Neural progenitor cell (in vitro differentiated cells): ENCODE results near the gene SH2D4B. TPM values are rescaled to one million over a fixed set of nuclear protein-coding genes. Genes with fewer than 3 reads are reported as not detected.

Source experiments
- DNase-seq: peaks from one replicate; pipeline ENCODE4 v3.0.0-alpha.2; 2016; ENCODE audit warnings: low spot score
- H2AFZ ChIP-seq: fragments of 200-600 bp; sonication (generic); replicated peaks from 2 replicates; pipeline ENCODE4 v1.6.1; 2016; ENCODE audit warnings: antibody characterized with exemption
- H3F3A ChIP-seq: fragments of 200-600 bp; sonication (generic); 2 replicates; pipeline ENCODE4 v1.6.1; 2016; ENCODE audit warnings: antibody characterized with exemption, low read depth
- H3K27ac ChIP-seq: fragments of 200-600 bp; sonication (generic); 2 replicates; pipeline ENCODE4 v1.5.1; 2016; ENCODE audit warnings: mild to moderate bottlenecking
- H3K27me3 ChIP-seq: fragments of 200-600 bp; sonication (generic); 2 replicates; pipeline ENCODE4 v1.6.1; 2016; ENCODE audit warnings: mild to moderate bottlenecking, moderate library complexity
- H3K36me3 ChIP-seq: fragments of 200-600 bp; sonication (generic); 2 replicates; pipeline ENCODE4 v1.5.1; 2016
- H3K4me1 ChIP-seq: fragments of 200-600 bp; sonication (generic); 2 replicates; pipeline ENCODE4 v1.6.1; 2016; ENCODE audit warnings: mixed run types
- H3K4me2 ChIP-seq: fragments of 200-600 bp; sonication (generic); 2 replicates; pipeline ENCODE4 v1.6.1; 2016
- H3K4me3 ChIP-seq: fragments of 200-600 bp; sonication (generic); 2 replicates; pipeline ENCODE4 v1.5.1; 2016
- H3K79me2 ChIP-seq: fragments of 200-600 bp; sonication (generic); 2 replicates; pipeline ENCODE4 v1.6.1; 2016; ENCODE audit warnings: low read depth
- H3K9ac ChIP-seq: fragments of 200-600 bp; sonication (generic); 2 replicates; pipeline ENCODE4 v1.6.1; 2016
- H3K9me3 ChIP-seq: fragments of 200-600 bp; sonication (generic); 2 replicates; pipeline ENCODE4 v1.5.1; 2016; ENCODE audit warnings: low read depth
- H4K20me1 ChIP-seq: fragments of 200-600 bp; sonication (generic); 2 replicates; pipeline ENCODE4 v1.6.1; 2016; ENCODE audit warnings: low read depth
- H3K27ac Mint-ChIP-seq: 3 replicates; pipeline ENCODE4 v1.8.0; 2021; ENCODE audit warnings: mixed read lengths
- H3K27me3 Mint-ChIP-seq: 2 replicates; pipeline ENCODE4 v1.8.0; 2022; ENCODE audit warnings: low read depth, mild to moderate bottlenecking, inconsistent platforms, moderate library complexity, mixed read lengths; ENCODE audit not compliant: insufficient read depth
- H3K36me3 Mint-ChIP-seq: 3 replicates; pipeline ENCODE4 v1.8.0; 2021; ENCODE audit warnings: mixed read lengths
- H3K4me1 Mint-ChIP-seq: 3 replicates; pipeline ENCODE4 v1.8.0; 2021; ENCODE audit warnings: mixed read lengths
- H3K4me3 Mint-ChIP-seq: 3 replicates; pipeline ENCODE4 v1.8.0; 2021; ENCODE audit warnings: mild to moderate bottlenecking, moderate library complexity, mixed read lengths
- H3K9me3 Mint-ChIP-seq: 3 replicates; pipeline ENCODE4 v1.8.0; 2020; ENCODE audit warnings: mixed read lengths
- EZH2 ChIP-seq: fragments of 200-600 bp; sonication (generic); IDR thresholded peaks from 2 replicates; pipeline ENCODE4 v1.6.1; 2017; ENCODE audit warnings: antibody characterized with exemption, mild to moderate bottlenecking, moderate library complexity
- EZH2phosphoT487 ChIP-seq: fragments of 200-600 bp; sonication (generic); IDR thresholded peaks from 2 replicates; pipeline ENCODE4 v1.6.1; 2017; ENCODE audit warnings: antibody characterized with exemption
- total RNA-seq: library from RNA; depleted of rRNA; stranded (reverse); fragments of >200 nt; gene quantifications from 2 replicates; pipeline ENCODE4 v1.2.3, GENCODE V29; 2015; ENCODE audit warnings: low replicate concordance
- TF ChIP-seq, protein P1 (sequence below): fragments of 200-600 bp; sonication (generic); IDR thresholded peaks from 2 replicates; pipeline ENCODE4 v1.5.1; 2017; ENCODE audit warnings: antibody characterized with exemption, mild to moderate bottlenecking

SH2D4B gene
- total RNA-seq, 1 donor from 2014 or later: 0.11 TPM

DNA sequence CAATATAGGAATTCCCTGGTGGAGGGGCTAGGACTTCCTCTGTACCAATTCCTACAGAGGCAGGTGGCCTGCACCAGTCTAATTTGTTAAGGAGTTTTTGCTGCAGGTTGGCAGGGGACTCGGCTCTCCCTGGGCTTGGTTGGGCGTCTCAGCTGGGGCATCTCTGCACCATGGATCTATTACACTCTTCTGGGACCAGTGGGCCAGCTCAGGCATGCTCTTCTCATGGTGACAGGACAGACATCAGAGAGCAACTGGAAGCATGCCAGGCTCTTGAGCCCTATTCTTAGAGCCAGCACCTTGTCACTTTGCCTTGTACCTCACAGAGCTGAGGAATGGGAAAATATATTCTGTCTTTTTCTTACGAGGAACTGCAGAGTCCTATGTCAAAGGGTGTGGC lies 74.6 kb downstream of the SH2D4B start:
- no peaks in the 10 kb centered on the region for H3K36me3 ChIP-seq

DNA sequence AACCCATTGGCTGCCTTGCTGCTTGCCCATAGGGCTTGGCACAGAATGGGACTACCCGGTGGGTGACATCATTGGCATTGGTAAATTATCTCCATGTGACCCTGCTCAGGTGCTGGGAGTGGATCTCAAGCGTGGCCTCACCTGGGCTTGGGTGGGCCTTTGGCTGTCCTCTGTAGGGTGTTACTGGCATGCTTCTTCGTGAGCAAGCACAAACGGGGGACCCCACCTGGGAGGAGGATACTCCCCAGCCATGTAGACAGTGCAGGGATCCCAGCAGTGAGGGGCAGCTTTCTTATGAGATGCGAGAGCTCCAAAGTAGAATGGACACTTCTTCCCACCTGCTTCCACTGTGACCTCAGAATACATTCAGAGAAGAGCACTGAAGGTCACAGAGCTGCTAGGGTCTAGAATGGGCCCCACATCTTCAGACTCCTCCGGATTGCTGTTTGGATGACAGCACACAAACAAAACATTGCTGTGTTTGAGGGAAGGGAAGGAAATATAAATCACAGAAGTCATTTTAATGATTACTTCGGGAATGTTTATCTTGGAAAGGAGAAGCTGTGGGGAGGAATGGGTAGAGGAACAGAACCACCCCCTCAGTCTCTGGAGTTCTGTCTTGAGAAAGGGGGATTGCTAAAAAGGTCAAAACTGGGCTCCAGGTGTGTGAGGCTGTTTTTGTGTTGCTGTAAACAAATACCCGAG lies 75.9 kb downstream of the SH2D4B start:
- no peaks in the 10 kb centered on the region for H3K79me2 ChIP-seq
- H3F3A ChIP-seq: no peaks in the 10 kb centered on the region
- TF ChIP-seq EZH2phosphoT487 (no peak), EZH2 (no peak)
- TF ChIP-seq, protein P1, sequence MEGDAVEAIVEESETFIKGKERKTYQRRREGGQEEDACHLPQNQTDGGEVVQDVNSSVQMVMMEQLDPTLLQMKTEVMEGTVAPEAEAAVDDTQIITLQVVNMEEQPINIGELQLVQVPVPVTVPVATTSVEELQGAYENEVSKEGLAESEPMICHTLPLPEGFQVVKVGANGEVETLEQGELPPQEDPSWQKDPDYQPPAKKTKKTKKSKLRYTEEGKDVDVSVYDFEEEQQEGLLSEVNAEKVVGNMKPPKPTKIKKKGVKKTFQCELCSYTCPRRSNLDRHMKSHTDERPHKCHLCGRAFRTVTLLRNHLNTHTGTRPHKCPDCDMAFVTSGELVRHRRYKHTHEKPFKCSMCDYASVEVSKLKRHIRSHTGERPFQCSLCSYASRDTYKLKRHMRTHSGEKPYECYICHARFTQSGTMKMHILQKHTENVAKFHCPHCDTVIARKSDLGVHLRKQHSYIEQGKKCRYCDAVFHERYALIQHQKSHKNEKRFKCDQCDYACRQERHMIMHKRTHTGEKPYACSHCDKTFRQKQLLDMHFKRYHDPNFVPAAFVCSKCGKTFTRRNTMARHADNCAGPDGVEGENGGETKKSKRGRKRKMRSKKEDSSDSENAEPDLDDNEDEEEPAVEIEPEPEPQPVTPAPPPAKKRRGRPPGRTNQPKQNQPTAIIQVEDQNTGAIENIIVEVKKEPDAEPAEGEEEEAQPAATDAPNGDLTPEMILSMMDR: no peak
- H3K4me3 ChIP-seq: no peak overlapping the region
- DNase-seq: no peak
- no peaks in the 10 kb centered on the region for H3K4me1 ChIP-seq
- H3K4me1 Mint-ChIP-seq: peaks cover 3% of the 10 kb centered on the region
- H3K27me3 Mint-ChIP-seq: peaks cover 4% of the 10 kb centered on the region
- H3K27ac Mint-ChIP-seq: no peak overlapping the region
- no peaks in the 10 kb centered on the region for H3K36me3 Mint-ChIP-seq
- H3K27ac ChIP-seq: no peak overlapping the region
- H3K4me3 Mint-ChIP-seq: no peak overlapping the region
- no peak overlapping the region for H3K4me2 ChIP-seq
- no peak overlapping the region for H3K9ac ChIP-seq
- H3K36me3 ChIP-seq: no peaks in the 10 kb centered on the region
- no peaks in the 10 kb centered on the region for H3K9me3 ChIP-seq
- no peak overlapping the region for H2AFZ ChIP-seq
- H4K20me1 ChIP-seq: no peaks in the 10 kb centered on the region
- H3K27me3 ChIP-seq: no peaks in the 10 kb centered on the region
- H3K9me3 Mint-ChIP-seq: no peaks in the 10 kb centered on the region

More for the DNA sequence above, 74.6 kb downstream of the SH2D4B start:
- peak overlapping the region; percentile 28 for H3K27ac Mint-ChIP-seq
- Histone ChIP-seq H3K27me3 (no peaks in the 10 kb centered on the region), H3K4me3 (no peak overlapping the region), H3F3A (no peaks in the 10 kb centered on the region), H4K20me1 (no peaks in the 10 kb centered on the region), H3K27ac (no peak overlapping the region), H3K9ac (no peak overlapping the region), H3K4me2 (no peak overlapping the region), H3K79me2 (no peaks in the 10 kb centered on the region), H3K9me3 (no peaks in the 10 kb centered on the region), H3K4me1 (no peaks in the 10 kb centered on the region), H2AFZ (no peak overlapping the region)
- H3K4me3 Mint-ChIP-seq: no peak overlapping the region
- peaks cover 7% of the 10 kb centered on the region for H3K4me1 Mint-ChIP-seq
- TF ChIP-seq EZH2phosphoT487 (no peak), EZH2 (no peak)
- TF ChIP-seq, protein P1: no peak
- no peak for DNase-seq
- H3K27me3 Mint-ChIP-seq: peaks cover 7% of the 10 kb centered on the region
- no peaks in the 10 kb centered on the region for H3K9me3 Mint-ChIP-seq
- no peaks in the 10 kb centered on the region for H3K36me3 Mint-ChIP-seq

DNA sequence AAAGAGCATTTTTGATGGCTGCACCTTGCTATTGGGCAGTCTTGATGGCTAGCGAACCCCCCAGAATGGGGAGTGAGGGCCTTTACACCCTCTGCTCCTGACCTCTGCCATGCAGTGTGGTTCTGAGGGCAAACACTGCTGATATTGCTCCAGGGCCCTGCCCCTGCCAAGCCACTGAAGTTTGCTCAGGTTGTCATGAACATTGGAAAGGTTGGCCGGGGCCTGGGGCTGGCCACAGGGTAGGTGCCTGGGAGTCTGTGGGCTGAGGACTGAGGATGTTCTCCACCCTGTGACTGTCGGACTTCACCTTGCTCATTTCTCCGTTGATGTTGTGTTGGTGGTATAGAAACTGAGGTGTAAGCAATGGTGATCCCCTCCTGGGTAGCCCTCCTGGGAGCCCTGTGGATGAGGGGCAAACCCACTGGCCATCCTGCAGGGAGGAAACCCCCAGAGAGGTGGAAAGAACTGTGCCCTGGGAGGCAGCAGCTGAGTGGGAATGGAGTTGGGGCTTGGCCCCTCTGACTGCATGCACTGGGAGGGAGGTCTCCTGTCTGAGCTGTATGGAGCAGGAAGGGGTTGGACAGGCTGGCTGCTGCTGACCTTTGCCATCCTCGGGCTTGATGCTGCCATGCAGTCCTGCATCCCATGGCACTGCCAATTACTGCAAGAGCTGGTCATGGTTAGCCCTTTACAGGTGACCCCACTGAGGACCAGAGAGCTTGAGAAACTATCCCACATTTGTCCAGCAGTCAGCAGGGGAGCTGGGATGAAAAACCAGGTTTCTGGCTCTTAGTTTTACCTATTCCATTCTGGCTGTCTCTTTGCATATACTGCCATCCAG lies 77.1 kb downstream of the SH2D4B start:
- Histone ChIP-seq H4K20me1 (no peaks in the 10 kb centered on the region), H3F3A (no peaks in the 10 kb centered on the region), H3K36me3 (no peaks in the 10 kb centered on the region), H2AFZ (no peak overlapping the region), H3K9me3 (no peaks in the 10 kb centered on the region), H3K9ac (no peak overlapping the region), H3K27ac (no peak overlapping the region), H3K27me3 (no peaks in the 10 kb centered on the region), H3K79me2 (no peaks in the 10 kb centered on the region), H3K4me2 (no peak overlapping the region), H3K4me3 (no peak overlapping the region), H3K4me1 (no peaks in the 10 kb centered on the region)
- Mint-ChIP-seq H3K9me3 (no peaks in the 10 kb centered on the region), H3K4me3 (no peak overlapping the region), H3K27ac (no peak overlapping the region), H3K27me3 (peaks cover 4% of the 10 kb centered on the region), H3K36me3 (no peaks in the 10 kb centered on the region), H3K4me1 (peaks cover 2% of the 10 kb centered on the region)
- TF ChIP-seq, protein P1: no peak
- no peak for TF ChIP-seq EZH2phosphoT487
- TF ChIP-seq EZH2: no peak
- DNase-seq: no peak
